Neural cell (in vitro differentiated cells): ENCODE data around the gene B3GALT4. TPM values are rescaled to one million over a fixed set of nuclear protein-coding genes. Genes with fewer than 3 reads are reported as not detected.

Source experiments
- H2AFZ ChIP-seq: fragments of 200-600, 300-800 bp; sonication (generic), shearing (Covaris generic); 2 replicates; pipeline ENCODE4 v1.6.0; 2014; ENCODE audit warnings: low read depth, mild to moderate bottlenecking, antibody characterized with exemption, low read length, moderate library complexity
- H3F3A ChIP-seq: fragments of 200-600 bp; shearing (Covaris generic); 2 replicates; pipeline ENCODE4 v1.6.1; 2016; ENCODE audit warnings: mild to moderate bottlenecking, moderate library complexity, mixed read lengths, antibody characterized with exemption, low read length; ENCODE audit not compliant: insufficient read depth, poor library complexity, severe bottlenecking
- H3K27ac ChIP-seq: fragments of 200-600, 300-800 bp; sonication (generic), shearing (Covaris generic); 2 replicates; pipeline ENCODE4 v1.5.1; 2014; ENCODE audit warnings: mild to moderate bottlenecking, low read length, moderate library complexity
- H3K27me3 ChIP-seq: fragments of 300-800, 200-600 bp; sonication (generic), shearing (Covaris generic); 2 replicates; pipeline ENCODE4 v1.6.0; 2014; ENCODE audit warnings: mild to moderate bottlenecking, low read depth, low read length, moderate library complexity; ENCODE audit not compliant: insufficient read depth
- H3K36me3 ChIP-seq: fragments of 300-800, 200-600 bp; sonication (generic), shearing (Covaris generic); 2 replicates; pipeline ENCODE4 v1.5.1; 2014; ENCODE audit warnings: mild to moderate bottlenecking, antibody characterized with exemption, low read length, moderate library complexity; ENCODE audit not compliant: insufficient read depth
- H3K4me2 ChIP-seq: fragments of 300-800, 200-600 bp; sonication (generic), shearing (Covaris generic); 2 replicates; pipeline ENCODE4 v1.6.0; 2014; ENCODE audit warnings: mild to moderate bottlenecking, low read length
- H3K4me3 ChIP-seq: fragments of 300-800, 200-600 bp; sonication (generic), shearing (Covaris generic); 2 replicates; pipeline ENCODE4 v1.5.1; 2014; ENCODE audit warnings: mild to moderate bottlenecking, low read length, moderate library complexity
- H3K79me2 ChIP-seq: fragments of 200-600 bp; shearing (Covaris generic); replicated peaks from 2 replicates; pipeline ENCODE4 v1.6.0; 2014; ENCODE audit warnings: mild to moderate bottlenecking, low read length, moderate library complexity; ENCODE audit not compliant: insufficient read depth
- H3K9ac ChIP-seq: fragments of 300-800, 200-600 bp; sonication (generic), shearing (Covaris generic); 2 replicates; pipeline ENCODE4 v1.6.1; 2016; ENCODE audit warnings: mild to moderate bottlenecking, low read length, mixed read lengths
- H3K9me2 ChIP-seq: fragments of 200-600 bp; shearing (Covaris generic); 2 replicates; pipeline ENCODE4 v1.6.1; 2016; ENCODE audit warnings: mild to moderate bottlenecking, low read length, mixed read lengths; ENCODE audit not compliant: insufficient read depth
- H3K9me3 ChIP-seq: fragments of 200-600, 300-800 bp; sonication (generic), shearing (Covaris generic); 2 replicates; pipeline ENCODE4 v1.6.1; 2016; ENCODE audit warnings: mild to moderate bottlenecking, mixed run types, low read length, moderate library complexity, mixed read lengths
- H4K20me1 ChIP-seq: fragments of 200-600 bp; shearing (Covaris generic); 2 replicates; pipeline ENCODE4 v1.6.1; 2016; ENCODE audit warnings: mild to moderate bottlenecking, mixed run types; ENCODE audit not compliant: insufficient read depth
- EP300 ChIP-seq: fragments of 450-650 bp; conservative IDR thresholded peaks from 2 replicates; pipeline ENCODE4 v1.6.1; 2014; ENCODE audit warnings: antibody characterized with exemption, mild to moderate bottlenecking, moderate library complexity; ENCODE audit not compliant: poor library complexity, severe bottlenecking
- EZH2 ChIP-seq: fragments of 200-600, 300-800 bp; shearing (Covaris generic), sonication (generic); IDR thresholded peaks from 2 replicates; pipeline ENCODE4 v1.6.1; 2014; ENCODE audit warnings: antibody characterized with exemption, low read length, borderline replicate concordance, mild to moderate bottlenecking; ENCODE audit not compliant: insufficient read depth, poor library complexity, severe bottlenecking
- MXI1 ChIP-seq: fragments of 450-650 bp; conservative IDR thresholded peaks from 2 replicates; pipeline ENCODE4 v1.6.1; 2014; ENCODE audit warnings: antibody characterized with exemption, mild to moderate bottlenecking; ENCODE audit not compliant: poor library complexity, severe bottlenecking
- RAD21 ChIP-seq: fragments of 450-650 bp; conservative IDR thresholded peaks from 2 replicates; pipeline ENCODE4 v1.6.1; 2014; ENCODE audit warnings: antibody characterized with exemption, mild to moderate bottlenecking, moderate library complexity
- SMC3 ChIP-seq: fragments of 450-650 bp; conservative IDR thresholded peaks from 2 replicates; pipeline ENCODE4 v1.6.1; 2014; ENCODE audit warnings: antibody characterized with exemption, mild to moderate bottlenecking, moderate library complexity; ENCODE audit not compliant: poor library complexity
- TAF1 ChIP-seq: IDR thresholded peaks from 2 replicates; pipeline ENCODE4 v1.6.1; 2012; ENCODE audit warnings: low read depth
- polyA plus RNA-seq: library from polyadenylated mRNA; depleted of rRNA; stranded (reverse); fragments of >200 nt; gene quantifications from 2 replicates; pipeline ENCODE4 v1.2.3, GENCODE V29; 2014
- TF ChIP-seq, protein P1 (sequence below): fragments of 450-650 bp; IDR thresholded peaks from 2 replicates; pipeline ENCODE4 v1.5.1; 2014; ENCODE audit warnings: antibody characterized with exemption, mild to moderate bottlenecking, moderate library complexity; ENCODE audit not compliant: poor library complexity, severe bottlenecking

B3GALT4 gene
- polyA plus RNA-seq, 1 donor from 2014 or later: 2.5 TPM

DNA sequence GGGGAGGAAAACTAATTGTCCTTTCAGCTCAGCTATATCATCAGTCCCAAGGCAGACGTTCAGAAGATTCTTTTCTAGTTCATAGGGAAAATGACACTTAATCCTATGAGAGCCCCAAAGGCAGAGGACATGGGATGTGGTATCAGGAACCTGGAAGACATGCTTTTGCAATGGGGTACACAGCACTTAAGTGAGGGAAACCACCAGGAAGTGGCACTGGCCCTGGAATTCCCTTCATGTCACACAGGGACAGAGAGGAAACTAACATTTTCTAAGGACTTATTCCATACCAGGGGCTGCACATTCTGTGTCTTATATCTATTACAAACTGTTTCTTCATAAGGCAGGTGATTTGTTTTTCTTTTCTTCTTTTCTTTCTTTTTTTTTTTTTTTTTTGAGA lies 33.4 kb upstream of the B3GALT4 start:
- no peak overlapping the region for H3K9ac ChIP-seq
- no peak for TF ChIP-seq EZH2
- no peaks in the 10 kb centered on the region for H3K27me3 ChIP-seq

DNA sequence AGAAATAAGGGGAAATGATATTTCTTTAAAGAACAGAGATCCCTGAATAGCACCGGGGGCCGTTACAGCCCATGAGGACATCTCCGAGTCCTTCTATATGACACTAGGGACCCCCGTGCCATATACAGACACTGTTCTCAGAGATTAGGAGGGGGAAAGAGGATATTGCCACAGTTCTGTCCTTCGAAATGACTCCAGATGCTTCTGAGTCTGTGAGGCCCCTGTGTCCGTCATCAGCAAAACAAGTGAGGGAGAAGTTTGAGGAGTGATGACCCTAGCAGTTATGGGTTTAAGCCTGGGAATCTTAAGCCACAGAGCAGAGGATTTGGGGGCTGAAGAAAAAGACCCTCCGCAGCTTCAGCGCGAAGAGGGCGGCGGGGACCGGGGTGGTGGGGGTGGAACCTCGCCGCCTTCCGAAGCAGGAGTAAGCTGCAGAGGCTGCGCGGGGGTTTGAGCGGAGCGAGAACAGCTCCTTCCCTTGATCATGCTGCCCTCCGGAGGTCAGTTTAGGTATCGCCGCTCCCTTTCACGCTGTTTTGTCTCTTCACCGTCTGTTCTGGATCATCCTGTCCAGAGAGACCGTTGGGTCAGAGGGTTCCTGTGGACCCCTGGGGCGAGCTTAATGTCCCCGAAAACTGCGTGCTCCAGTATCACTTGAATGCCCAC lies 28.8 kb upstream of the B3GALT4 start:
- peak overlapping the region; percentile 72 for H3K4me3 ChIP-seq
- H4K20me1 ChIP-seq: no peaks in the 10 kb centered on the region
- H3K27me3 ChIP-seq: no peaks in the 10 kb centered on the region
- H3K9ac ChIP-seq: peak overlapping the region; percentile 73
- H3K9me2 ChIP-seq: no peaks in the 10 kb centered on the region
- peaks cover 5% of the 10 kb centered on the region for H3F3A ChIP-seq
- no peaks in the 10 kb centered on the region for H3K79me2 ChIP-seq
- TF ChIP-seq SMC3 (peak; percentile 87), EP300 (no peak), TAF1 (no peak), RAD21 (peak; percentile 96)
- TF ChIP-seq, protein P1, sequence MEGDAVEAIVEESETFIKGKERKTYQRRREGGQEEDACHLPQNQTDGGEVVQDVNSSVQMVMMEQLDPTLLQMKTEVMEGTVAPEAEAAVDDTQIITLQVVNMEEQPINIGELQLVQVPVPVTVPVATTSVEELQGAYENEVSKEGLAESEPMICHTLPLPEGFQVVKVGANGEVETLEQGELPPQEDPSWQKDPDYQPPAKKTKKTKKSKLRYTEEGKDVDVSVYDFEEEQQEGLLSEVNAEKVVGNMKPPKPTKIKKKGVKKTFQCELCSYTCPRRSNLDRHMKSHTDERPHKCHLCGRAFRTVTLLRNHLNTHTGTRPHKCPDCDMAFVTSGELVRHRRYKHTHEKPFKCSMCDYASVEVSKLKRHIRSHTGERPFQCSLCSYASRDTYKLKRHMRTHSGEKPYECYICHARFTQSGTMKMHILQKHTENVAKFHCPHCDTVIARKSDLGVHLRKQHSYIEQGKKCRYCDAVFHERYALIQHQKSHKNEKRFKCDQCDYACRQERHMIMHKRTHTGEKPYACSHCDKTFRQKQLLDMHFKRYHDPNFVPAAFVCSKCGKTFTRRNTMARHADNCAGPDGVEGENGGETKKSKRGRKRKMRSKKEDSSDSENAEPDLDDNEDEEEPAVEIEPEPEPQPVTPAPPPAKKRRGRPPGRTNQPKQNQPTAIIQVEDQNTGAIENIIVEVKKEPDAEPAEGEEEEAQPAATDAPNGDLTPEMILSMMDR: peak; percentile 93
- peak overlapping the region; percentile 72 for H3K27ac ChIP-seq
- H2AFZ ChIP-seq: peak overlapping the region; percentile 91
- peak overlapping the region; percentile 98 for H3K4me2 ChIP-seq
- no peaks in the 10 kb centered on the region for H3K36me3 ChIP-seq
- H3K9me3 ChIP-seq: no peaks in the 10 kb centered on the region

More for the DNA sequence above, 33.4 kb upstream of the B3GALT4 start:
- Histone ChIP-seq H3K9me2 (no peaks in the 10 kb centered on the region), H2AFZ (no peak overlapping the region), H3K36me3 (no peaks in the 10 kb centered on the region), H3K4me3 (no peak overlapping the region), H3K79me2 (no peaks in the 10 kb centered on the region), H4K20me1 (no peaks in the 10 kb centered on the region), H3F3A (no peaks in the 10 kb centered on the region), H3K9me3 (no peaks in the 10 kb centered on the region), H3K4me2 (no peak overlapping the region), H3K27ac (no peak overlapping the region)

DNA sequence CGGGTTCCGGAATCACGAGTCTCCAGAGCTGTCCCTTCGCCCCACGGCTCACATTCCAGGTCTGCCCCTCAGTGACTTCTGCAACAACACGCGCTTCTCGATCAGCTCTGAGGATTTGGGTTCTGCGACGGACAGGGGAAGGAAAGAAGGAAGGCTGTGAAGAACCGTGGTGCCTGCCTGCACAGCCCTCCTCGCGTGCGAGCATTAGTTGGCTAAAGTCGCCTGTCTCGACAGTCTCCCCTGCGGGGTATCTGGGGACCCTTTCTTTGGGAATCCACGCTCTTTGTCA lies 28.3 kb upstream of the B3GALT4 start:
- peaks cover 5% of the 10 kb centered on the region for H3F3A ChIP-seq
- TF ChIP-seq SMC3 (peak; percentile 56), TAF1 (no peak), MXI1 (peak; percentile 29)
- no peaks in the 10 kb centered on the region for H3K27me3 ChIP-seq
- peak overlapping the region; percentile 98 for H3K4me2 ChIP-seq
- H3K27ac ChIP-seq: peak overlapping the region; percentile 72
- no peaks in the 10 kb centered on the region for H4K20me1 ChIP-seq
- H3K36me3 ChIP-seq: no peaks in the 10 kb centered on the region
- H3K9ac ChIP-seq: peak overlapping the region; percentile 73
- peak overlapping the region; percentile 91 for H2AFZ ChIP-seq
- H3K4me3 ChIP-seq: peak overlapping the region; percentile 72
- no peaks in the 10 kb centered on the region for H3K79me2 ChIP-seq
- H3K9me3 ChIP-seq: no peaks in the 10 kb centered on the region
- no peaks in the 10 kb centered on the region for H3K9me2 ChIP-seq
